Measurements from ENCODE around the gene IL4.

- TF ChIP-seq POLR2A (IDR thresholded peaks at IDR 0.05; ENCODE audit: low read depth, low read length) (no peak), TAF1 (IDR thresholded peaks at IDR 0.05; ENCODE audit: borderline replicate concordance, low read depth, low read length) (no peak)
These were observed 36.5 kb upstream of the IL4 start for GRCh38 chr5:132637241-132637640.

Measured in GM12892 (cell line).